ENCODE results near the gene SNCB.
A peak's percentile ranks its signal among the peaks of the same experiment; 100 is the strongest.

The SNCB gene

DNA sequence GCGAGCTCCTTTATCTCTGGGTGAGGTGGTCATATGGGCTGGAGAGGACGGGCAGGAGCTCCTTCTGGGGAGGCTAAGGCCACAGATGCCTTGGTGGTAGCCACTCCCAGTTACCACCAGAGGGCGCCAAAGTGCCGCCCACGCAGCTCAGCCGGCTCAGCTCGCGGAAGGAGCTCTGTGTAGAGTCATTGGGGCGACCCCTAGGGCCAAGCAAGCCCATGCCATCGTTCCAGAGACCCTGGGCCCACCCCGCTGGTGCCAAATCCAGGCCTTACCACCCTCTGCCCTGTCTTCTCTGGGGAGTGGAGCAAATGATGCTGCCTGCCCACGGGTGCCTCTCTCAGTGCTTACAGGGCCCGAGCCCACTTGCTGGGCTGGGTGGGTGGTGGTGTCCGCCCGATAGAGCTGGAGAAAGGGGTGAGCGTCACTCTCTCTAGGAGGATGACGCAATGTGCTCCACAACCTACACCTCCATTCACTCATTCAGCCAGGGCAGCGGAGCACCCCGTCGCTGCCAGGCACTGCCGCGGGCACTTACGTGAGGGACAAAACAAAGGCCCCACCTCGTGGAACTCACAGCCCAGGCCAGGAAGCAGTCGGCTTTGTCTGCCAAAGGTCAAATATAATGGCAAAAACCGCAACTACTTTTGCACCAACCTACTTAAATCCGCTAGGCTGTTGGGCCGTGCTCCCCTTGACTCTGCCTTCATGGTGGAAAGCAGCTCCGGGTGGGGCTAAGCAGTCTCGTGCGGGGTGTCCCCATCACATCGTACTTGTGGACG lies 30.7 kb upstream of the SNCB start:
- peak; percentile 75 for DNase-seq

DNA sequence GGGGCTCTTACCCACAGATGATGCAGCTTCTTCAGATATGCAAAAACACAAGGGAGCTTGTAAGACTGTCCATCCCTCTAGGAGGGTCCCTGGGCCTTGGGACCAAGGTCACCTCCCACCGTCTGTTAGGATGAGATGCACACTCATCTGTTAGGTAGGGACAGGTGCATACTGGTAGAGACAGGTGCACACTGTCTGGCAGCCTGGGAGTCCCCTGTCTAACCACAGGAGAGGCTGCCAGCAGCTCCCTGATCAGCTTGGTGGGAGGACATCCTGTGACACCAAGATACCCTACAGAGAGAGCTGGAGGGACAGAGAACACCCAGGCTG lies 30.2 kb upstream of the SNCB start:
- DNase-seq, result no peak

DNA sequence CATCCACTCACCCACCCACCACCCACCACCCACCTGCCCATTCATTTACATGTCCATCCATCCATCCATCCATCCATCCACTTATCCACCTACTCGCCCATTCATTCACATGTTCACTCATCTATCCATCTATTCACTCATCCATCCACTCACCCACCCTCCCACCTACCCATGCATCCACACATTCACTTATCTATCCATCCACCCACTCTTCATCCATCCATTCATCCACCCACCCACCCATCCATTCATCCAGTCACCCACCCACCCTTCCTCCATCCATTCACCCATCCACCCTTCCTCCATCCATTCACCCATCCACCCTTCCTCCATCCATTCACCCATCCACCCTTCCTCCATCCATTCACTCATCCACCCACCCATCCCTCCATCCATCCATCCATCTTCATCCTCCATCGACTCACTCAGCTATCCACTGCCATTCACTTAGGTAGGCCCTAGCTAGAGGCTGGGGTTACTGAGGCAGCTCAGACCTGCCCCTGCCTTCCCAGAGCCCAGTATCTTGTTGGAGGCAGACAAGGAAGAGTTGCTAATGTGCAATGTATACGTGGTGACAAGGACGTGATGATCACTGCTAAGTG lies 29.6 kb upstream of the SNCB start:
- no peak for DNase-seq

DNA sequence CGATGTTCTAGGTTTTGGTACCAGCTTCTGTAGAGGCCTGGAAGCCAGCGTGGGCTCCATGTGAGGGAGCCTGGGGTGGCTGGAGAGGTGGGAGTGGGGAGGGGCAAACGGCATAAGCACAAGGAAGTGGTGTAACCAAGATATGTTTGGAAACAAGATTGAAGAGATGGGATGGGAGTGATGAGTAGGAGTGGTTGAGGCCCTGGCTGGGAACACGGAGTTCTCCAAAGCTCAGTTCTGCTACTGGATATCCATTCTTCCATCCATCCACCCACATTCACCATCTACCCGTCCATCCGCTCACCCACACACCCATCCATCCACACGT lies 29.1 kb upstream of the SNCB start:
- no peak for DNase-seq

DNA sequence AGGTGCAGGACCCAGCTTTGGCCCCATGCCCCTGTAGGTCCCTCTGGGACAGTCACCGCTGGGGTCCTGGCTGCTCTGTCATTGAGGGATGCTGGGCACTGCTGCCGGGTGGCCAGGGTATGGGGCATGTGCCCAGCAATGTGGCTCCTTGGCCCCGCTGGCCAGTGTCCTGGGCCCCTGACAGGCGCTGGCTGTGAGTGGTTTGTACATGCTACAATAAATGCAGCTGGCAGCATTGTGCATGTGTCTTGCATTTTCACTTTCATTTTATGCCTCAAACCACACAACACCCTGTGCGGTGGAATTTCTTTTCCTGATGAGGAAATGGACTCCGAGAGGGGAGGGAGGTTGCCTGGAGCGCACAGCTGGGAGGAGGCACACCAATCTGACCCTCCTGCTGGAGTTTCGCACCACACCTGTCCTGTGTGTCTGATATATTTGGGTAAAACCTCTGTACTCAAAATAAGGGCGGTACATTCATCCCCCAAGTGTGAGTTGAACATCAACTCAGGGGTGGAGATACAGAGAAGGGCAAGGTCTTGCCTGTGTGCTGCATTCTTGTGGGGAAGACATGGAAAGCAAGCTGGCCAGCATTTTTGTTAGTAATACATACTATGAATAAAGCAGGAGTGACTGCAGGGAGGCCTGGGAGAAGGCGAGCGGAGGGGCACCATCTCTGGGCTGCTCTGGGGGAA lies 28.6 kb upstream of the SNCB start:
- DNase-seq, result no peak

DNA sequence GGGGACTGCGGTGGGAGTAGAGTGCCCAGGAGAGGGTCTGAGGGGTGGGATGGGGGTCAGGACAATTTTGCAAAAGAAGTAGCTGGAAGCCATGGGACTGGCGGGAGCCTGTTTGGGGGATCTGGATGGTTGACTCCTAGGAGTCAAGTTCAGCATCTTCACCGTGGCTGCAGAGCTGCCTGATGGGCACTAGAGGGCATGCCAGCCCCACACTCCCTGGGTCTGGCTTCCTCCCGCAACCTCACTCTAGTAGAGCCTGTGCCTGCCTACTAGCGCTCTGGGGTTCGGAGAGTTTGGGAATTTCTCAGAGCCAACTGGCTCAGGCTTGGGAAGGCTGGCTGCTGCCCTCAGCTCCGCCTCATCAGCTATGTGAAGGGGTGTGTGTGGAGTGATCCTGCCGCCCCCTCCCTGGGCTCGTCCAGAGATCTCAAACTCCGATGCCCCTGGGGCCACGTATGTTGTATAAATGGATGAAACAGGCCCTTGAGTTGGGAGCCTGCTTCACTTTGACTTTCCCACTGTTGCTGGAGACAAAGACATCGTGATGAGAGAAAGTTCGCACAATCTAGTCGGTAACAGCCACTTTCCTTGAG lies 27.8 kb upstream of the SNCB start:
- peak; percentile 60 for DNase-seq

DNA sequence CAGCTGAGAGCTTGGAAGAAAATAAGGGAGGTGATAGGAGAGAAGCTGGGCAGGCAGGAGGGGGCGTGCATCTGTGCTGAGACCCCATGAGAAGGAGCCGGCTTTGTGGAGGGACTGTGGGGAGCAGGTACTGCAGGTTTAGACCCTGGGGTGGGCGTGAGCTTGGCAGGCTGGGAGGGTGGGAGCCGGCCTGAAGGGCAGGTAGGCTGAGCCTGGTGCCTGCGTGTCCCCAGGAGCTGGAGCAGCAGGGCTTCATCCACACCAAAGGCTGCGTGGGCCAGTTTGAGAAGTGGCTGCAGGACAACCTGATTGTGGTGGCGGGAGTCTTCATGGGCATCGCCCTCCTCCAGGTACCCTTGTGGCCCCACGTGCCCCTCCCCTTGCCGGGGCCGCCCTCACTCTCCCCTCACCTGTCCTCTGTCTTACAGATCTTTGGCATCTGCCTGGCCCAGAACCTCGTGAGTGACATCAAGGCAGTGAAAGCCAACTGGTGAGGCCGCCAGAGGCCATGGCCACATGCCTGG lies 26.2 kb upstream of the SNCB start:
- no peak for DNase-seq

DNA sequence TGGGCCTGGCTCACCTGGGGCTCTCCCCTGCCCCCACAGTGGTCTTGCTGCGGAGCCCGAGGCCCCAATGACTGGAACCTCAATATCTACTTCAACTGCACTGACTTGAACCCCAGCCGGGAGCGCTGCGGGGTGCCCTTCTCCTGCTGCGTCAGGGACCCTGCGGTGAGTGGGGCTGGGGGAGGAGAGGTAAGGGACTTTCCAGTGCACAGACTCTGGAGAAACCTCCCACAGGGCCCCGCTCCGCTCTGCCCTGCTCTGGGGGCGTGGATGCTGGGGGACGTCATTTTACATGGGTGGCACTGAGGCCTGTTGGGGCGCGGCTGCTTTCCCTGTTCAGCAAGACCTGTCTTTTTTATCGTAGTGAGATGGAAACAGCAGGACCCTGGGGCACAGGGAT lies 24.5 kb upstream of the SNCB start:
- DNase-seq, result no peak

DNA sequence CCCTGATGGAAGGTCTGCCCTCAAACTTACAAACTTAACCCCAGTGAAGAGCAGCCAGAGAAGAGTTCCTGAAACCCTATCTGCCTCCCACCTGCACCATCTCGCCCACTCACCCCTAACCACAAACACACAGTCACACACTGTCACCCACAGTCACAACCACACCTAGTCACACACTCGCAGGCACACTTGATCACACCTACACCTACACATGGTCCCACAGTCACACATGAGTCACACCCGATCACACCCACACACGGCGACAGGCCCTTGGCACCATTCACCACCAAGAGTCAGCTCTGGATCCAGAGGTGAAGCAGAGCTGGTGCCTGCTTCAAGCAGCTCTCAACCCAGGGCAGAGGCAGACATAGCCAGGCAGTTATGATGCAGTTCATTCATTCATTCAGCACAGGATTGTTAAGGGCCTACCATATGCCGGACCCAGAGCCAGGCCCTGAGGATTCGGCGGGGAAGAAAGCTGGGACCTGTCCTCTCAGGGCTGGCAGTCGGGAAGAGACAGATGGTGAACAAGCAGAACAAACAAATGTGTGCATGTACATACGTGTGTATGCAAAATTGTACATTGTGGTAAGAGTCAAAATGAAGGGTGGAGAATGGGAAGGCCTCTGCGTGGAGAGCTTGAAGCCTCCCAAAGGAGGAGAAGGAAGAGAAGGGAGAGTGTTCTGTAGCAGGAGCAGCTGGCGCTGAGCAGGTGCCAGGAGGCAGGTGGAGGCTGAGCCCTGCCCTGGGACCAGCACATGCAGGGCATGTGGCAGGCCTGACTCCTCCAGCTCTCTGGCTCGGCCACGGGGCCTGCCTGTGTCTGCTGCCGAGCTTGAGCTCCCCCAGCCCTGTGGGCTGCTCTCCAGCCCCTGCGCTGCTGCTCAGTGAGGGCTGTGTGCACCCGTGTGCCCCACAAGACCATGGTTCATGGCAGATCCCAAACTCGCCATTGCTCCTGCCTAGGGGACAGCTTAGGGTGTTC lies 23.4 kb upstream of the SNCB start:
- DNase-seq, result peak; percentile 86

DNA sequence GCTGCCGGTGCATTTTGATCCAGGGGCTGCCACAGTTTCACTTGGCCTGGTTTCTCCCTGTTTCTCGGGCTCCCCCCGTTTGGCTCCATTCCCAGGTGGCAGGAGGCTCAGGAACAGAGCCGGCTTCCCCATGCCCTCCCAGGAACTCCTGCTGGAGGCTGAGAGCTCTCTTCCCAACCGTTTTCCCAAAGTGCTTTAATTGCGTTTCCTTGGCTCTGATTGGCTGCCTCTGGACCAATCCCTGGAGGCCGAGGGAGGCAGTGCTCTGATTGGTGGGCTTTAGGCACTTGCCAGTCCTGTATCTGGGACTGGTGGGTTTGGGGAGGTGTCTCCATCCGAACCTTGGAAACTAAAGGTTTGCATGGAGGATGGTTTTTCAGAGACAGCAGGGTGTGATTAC lies 21.8 kb upstream of the SNCB start:
- DNase-seq, result no peak

DNA sequence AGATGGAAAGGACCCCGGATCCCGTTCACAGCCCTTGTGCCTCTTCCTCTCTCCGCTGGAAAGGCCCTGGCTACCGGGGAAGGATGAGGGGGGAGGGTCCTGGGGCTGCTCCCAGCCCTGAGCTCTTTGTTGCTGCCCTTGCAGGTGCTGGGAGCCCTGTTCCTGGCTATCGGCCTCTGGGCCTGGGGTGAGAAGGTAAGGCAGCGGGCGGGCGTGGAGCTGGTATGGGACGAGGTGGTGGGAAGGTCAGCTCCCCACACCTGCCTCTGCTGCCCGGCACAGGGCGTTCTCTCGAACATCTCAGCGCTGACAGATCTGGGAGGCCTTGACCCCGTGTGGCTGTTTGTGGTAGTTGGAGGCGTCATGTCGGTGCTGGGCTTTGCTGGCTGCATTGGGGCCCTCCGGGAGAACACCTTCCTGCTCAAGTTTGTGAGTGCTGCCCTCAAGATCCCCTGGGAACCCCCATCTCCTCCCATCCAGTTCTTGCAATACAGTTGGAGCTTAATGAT lies 21.2 kb upstream of the SNCB start:
- no peak for DNase-seq

DNA sequence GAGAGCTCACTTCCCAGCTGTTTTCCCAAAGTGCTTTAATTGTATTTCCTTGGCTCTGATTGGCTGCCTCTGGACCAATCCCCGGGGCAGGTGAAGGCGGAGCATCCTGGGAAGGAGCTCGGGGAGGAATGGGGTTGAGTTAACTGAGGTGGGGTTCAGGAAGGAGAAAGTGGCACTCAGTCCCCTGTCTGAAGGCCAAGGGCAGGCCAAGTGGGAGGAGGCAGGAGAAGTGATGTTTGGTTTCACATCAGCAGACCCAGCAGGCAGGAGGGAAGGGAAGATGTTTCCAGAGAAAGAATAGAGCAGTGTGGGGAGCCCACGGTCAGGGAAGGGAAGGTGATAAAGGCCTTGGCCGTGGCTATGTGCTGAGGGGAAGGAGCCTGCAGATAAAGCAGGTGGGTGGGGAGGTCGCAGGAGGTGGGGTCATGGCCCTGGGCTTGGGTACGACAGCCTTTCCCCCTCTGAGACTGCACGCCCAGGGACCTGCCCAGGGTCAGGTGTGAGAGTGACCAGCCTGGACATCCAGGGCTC lies 20.1 kb upstream of the SNCB start:
- no peak for DNase-seq

DNA sequence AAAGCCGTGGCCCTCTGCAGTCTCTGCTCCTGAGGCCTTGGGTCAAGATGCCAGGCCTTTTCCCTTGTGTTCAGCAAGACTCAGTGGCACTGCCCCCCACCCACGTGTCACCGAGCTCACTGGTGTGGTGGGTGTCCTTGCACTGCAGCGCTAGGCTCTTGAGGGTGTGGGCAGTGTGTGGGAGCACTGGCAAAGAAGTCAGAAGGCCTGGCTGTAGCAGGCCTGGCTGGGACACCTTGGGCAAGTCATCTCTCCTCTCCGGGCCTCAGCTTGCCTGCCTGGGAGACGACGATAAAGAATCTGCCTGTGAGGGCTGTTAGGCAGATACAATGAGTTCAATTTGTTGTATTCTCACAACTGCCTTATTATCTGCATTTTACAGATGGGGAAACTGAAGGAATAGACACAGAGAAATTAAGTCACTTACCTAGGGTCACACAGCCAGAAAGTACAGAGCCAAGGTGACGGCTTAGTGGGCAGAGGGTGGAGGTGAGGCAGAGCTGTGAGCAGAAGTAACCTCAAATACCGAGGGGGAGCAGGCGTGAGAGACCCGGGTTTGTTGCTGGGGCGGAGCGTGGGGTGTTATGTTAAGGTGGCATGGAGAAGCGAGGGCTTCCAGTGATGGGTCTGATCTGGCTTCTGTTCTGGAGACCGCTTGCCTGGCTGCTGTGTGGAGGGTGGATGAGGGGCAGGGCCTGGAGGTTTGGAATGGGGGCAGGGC lies 18.3 kb upstream of the SNCB start:
- no peak for DNase-seq

DNA sequence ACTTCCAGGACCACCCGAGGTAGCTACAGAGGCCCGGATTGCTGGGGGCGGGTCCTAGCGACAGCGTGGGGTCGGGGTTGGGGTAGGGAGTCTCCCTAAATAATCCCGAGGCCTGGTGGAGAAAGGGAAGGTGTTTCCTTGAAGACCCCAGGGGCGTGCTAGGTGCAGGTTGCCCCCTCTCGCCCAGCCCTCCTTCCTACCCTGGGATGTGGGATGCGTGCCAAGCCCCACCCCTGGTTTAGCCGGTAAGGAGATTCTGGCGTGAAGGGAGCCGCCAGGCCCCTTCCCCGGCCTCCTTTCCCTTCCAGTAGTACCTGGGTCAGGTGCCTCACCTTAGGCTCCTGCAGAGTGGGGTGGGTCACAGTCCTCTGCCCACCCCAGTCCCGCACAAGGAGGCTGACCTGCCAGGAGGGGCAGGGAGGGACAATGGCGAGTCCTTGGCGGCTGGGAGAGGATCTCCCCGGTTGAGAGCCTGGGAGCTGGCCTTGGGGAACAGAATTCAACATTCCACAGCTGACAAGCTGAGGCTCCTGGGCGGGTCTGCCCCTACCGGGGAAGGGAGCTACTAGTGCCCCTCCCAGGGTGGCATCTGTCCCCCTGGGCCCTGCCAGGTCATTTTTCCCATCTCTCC lies 17.6 kb upstream of the SNCB start:
- DNase-seq, result no peak

DNA sequence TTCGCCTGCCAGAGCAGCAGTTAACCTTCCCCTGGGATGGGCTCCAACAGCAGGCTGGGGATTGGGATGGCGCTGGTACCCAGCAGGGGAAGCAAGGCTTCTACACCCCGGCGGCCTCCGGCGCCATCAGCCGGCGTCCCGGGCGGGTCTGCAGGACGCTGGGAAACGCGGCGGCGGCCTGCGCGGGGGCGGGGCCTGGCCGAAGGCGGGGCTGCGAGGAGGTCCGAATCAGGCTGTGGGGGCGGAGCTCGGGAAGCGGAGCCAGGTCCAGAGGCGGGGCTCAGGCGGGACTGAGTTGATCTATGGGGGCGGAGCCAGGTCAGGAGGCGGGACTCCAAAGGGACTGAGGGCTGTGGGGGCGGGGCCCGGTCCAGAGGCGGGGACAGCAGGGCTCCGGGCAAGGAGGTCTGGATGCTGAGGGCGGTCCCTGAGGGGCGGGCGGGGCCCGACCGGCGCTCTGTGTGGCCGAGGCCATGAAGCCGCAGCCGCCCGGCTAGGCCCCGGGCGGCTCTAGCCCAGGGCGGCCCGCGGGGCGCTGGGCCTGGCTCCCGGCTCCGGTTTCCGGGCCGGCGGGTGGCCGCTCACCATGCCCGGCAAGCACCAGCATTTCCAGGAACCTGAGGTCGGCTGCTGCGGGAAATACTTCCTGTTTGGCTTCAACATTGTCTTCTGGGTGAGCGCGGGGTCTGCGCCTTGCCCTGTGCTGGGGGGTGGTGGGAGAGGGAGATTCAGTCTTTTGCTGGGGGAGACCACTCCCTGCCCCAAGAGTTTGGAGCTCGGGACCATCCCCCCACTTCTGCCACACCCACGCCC lies 16.9 kb upstream of the SNCB start, which contains the start of gene TSPAN17:
Gene TSPAN17, plus strand, starts transcription at position 455 of the 813 bp plus-strand sequence. Its CDS starts 132 bp downstream, at position 587.
- DNase-seq, result peak; percentile 100

DNA sequence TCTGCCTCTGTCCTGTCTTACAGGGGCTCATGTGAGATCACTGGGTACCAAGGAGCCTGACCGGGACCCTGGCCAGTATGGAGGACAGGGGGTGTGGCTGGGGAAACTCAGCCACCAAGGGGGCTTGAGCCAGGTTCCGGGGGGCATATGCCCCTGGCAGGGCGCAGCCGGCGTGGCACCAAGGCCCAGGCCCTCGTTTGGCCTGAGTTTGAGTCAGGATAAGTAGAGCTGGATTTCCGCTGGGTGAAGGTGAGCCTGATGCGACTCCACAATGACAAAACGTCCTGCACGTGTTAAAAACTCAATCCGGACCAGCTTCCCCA lies 16.3 kb upstream of the SNCB start:
- DNase-seq, result no peak

DNA sequence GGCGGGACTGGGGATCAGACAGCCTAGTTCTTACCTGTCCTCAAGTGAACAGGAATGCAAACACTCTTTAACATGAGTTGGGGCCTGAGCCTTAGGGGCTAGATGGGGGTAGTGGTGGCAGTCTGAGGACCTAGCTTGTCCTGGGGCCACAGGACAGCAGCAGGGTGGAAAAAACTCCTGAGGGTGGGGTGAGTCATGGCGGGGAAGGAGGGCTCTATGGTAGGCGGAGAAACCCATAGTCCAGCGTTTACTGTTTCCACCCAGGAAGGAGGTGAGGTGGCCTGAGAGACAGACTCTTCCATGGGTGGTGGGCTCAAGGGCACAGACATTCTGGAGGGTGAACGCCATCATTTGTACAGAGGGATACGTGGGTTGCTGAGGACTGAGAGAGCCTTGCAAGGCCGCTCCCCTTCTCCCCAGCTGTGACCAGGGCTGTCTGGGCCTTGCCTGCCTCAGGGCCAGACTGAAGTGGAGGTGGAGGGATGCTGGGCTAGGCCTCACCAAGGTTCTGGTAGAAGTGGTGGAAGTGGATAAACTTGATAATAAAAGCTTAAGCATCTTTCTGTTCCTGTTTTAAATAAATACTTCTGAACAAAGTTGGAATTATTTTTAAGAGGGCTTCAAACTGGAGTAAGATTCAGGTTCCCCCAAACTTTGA lies 15.8 kb upstream of the SNCB start:
- DNase-seq, result no peak

DNA sequence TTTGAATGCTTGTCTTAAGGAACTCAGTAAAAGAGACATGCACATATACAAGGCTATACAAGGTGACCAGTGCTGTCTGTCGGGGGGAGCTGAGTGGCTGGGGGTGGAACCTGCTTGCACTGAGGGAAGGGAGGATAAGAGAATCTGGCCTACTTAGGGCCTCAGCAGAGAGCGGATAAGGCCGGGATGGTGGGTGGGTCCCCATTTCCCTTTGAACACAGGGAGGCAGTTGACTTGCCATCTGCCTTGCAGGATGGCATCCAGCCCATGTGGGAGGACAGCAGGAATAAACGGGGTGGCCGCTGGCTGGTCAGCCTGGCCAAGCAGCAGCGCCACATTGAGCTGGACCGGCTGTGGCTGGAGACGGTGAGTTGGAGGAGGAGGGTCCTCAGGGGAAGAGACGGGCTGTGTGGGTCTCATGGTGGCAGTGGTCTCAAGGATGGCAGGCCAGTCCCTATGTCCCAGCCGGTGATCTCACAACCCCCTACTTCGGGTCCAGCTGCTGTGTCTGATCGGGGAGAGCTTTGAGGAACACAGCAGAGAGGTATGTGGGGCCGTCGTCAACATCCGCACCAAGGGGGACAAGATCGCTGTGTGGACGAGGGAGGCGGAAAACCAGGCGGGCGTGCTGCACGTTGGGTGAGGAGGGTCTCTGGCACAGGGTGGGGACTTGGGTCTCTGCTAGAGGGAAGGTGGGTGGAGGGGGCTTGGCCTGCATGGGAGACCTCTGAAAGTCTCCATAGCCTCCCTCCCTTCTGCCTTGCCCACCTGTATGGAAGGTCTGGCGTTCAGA lies 14.7 kb upstream of the SNCB start:
- DNase-seq, result no peak

DNA sequence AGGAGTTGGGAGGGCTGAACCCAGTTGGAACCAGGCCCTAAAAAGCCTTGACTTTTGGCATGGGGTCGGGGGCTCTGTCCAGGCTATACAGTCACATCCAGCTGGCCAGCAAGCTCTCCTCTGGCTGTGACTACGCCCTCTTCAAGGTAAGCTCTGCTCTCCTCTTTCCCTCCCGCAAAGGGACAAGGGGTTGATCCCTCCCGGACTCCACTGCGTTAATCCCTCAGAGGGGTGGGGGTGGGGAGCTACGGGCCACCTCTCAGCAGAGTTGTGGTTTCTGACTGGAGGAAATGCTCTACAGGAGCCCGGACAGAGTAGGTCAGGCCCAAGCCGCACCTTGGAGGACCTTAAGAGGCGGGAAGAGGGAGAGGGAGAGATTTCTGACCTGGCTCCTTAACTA lies 14.0 kb upstream of the SNCB start:
- DNase-seq, result no peak
